GM21723 (cell line): ENCODE measurements around the gene NTSR1.

ENCODE experiments used
- ATAC-seq: cut with Tn5 transposase; IDR thresholded peaks from one replicate; pipeline ENCODE4 v1.9.1; 2021; ENCODE audit warnings: mild to moderate bottlenecking, moderate library complexity; ENCODE audit not compliant: unreplicated experiment

Gene NTSR1

DNA sequence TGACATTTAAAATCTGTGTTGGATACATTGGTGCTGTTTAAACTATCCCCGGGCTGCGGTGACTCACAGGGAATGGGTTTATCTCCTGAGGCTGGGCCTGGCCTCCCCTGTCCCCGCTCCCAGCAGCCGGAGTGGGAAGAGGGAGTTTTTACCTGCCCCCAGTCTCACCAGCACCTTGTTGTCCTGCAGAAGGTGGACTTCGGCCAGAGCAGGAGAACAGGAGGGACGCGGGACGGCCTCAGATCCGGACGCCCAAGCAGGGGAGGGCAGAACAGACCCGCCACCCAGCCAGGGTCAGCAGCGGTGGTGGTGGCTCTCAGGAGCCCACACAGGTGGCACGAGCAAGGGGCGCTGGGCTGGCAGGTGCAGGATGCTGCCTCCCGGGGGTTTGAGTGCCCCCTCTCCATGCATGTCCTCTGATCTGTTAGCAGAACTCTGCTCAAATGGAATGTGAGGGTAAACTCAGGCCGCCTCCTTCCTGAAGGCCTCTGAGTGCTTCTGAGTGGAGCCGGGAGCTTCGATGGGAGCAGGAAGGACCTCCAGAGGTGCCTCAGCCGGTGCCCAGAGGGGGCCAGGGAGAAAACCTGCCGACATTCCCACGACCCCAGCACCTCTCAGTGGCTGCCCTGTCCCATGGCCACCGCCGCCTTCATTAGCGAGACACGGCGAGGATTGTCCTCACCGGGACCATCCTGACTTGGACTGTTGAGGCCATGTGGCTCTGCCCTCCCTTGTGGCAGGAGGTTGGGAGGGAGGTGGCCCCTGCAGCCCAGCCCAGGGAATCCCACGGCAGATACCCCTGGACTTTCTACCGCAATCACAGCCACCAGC, 44.2 kb downstream of the NTSR1 start:
- ATAC-seq: no peak

- ATAC-seq: no peak
These were observed 45.0 kb downstream of the NTSR1 start for GRCh38 chr20:62753626-62754025.

GRCh38 chr20:62754122-62754990, 45.7 kb downstream of the NTSR1 start:
- ATAC-seq: no peak

GRCh38 chr20:62754991-62755356, 46.3 kb downstream of the NTSR1 start:
- ATAC-seq: no peak

GRCh38 chr20:62755817-62756724, 47.4 kb downstream of the NTSR1 start:
- ATAC-seq: no peak

DNA sequence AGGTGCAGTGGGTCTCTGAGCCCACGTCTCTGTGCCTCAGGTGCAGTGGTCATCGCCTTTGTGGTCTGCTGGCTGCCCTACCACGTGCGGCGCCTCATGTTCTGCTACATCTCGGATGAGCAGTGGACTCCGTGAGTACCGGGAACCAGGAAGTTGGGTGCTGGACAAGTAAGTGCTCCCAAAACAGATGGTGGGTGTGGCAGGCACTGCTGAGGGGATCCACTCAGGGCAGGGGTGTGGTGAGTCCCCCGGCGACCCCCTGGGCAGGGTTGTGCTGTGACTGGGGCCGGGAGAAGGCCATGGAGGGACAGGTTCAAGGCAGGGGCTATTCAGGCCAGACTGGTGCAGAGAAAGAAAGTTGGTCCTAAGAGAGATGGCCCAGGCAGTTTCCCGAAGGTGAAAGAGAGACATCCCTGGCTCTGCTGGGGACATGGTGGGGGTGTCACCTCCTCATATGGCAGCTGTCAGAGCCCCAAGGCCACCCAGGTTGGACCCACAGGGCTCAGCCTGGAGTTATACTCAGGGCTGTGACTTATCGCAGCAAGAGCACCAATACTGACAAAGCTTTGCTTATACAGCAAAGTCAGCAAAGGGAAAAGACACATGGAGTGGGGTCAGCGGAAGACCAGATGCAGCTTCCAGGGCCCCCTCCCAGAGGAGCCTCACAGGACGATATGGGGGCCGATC, 49.7 kb downstream of the NTSR1 start:
- no peak for ATAC-seq

GRCh38 chr20:62759981-62760431, 51.4 kb downstream of the NTSR1 start:
- ATAC-seq: no peak

- no peak for ATAC-seq
These were observed 51.8 kb downstream of the NTSR1 start for GRCh38 chr20:62760471-62760855.

GRCh38 chr20:62760856-62761758, 52.5 kb downstream of the NTSR1 start:
- ATAC-seq: no peak

DNA sequence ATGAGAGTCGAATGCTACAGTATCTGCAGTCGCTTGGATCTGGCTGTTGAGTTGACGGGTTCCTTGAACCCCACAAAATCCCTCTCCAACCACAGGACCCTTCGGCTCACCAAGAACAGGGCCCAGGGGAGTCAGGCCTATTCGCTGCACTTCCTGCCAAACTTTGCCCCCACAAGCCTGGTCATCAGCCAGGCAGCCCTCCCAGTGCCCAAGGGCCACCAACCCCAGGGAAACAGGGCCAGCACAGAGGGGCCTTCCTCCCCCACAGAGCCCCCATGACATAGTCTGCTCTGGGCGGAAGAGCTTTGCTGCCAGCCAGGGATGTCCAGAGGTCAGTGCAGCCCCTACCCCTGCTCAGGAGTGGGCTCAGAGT, 53.1 kb downstream of the NTSR1 start:
- no peak for ATAC-seq

DNA sequence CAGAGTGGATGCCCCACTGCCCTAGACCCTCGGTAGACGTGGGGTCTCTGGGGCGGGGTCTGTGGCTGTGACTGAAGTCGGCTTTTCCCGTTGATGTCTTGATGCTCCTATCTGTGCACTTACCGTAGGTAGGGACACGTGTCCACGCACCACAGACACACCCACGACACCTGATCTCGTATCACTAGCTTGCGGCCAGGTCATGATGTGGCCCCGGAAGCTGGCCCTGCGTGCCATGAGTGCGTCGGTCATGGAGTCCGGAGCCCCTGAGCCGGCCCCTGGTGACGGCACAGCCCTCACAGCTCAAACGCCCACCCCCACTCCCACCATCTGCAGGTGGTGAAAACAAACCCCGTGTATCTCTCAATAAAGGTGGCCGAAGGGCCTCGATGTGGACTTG, 53.7 kb downstream of the NTSR1 start:
- no peak for ATAC-seq

GRCh38 chr20:62762801-62763368, 54.2 kb downstream of the NTSR1 start:
- no peak for ATAC-seq

DNA sequence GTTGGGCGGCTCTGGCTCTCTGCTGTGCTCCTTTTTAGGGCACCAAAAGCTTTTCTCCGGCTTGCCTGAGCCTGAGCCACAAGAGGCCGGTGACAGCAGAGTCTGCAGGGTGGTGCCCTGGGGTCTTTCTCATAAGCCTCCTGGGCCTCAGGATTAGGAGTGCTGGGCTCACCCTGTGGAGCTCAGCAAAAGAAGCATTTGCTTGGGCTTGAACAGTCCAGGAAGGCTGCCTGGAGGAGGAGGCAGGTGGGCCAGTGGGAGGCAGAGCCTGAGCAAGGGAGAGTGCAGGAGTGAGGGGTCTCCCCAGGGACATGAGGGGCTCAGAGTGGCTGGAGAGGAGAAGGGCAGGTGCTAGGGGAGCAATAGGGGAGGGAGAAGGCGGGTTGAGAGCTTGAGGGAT, 54.8 kb downstream of the NTSR1 start:
- no peak for ATAC-seq

GRCh38 chr20:62764156-62764935, 55.7 kb downstream of the NTSR1 start:
- ATAC-seq: no peak

- ATAC-seq: no peak
These were observed 56.4 kb downstream of the NTSR1 start for GRCh38 chr20:62765021-62765420.

DNA sequence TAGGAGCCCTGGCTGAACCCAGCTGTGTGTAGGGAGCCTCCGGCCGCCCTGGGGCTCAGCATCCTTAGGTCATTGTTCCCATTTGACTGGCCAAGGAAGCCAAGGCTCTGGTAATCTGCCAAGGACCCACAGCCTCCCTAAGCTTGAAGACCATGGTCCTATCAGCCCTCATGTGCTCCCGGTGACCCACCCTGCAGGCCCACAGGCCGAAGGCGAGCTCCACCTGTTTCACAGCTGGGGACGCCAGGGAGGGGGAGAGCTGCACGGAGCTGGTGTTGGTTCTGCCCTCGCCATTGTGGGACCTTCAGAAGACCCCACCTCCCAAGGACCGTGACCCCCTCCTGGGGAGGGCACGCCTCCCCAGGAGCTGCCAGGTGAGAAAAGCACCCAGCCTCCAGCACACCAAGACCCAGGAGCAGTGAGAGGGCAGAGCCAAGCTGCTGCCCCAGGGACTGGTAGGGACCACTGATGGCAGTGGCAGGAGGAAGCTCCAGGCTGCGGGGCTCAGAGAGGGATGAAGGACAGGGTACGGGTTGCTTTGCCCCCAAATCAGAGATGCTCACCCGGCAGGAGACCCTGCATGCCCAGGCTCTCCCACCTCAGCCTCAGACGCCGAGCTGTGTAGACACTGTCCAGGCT, 56.9 kb downstream of the NTSR1 start:
- no peak for ATAC-seq

GRCh38 chr20:62766071-62766450, 57.4 kb downstream of the NTSR1 start:
- ATAC-seq: no peak

DNA sequence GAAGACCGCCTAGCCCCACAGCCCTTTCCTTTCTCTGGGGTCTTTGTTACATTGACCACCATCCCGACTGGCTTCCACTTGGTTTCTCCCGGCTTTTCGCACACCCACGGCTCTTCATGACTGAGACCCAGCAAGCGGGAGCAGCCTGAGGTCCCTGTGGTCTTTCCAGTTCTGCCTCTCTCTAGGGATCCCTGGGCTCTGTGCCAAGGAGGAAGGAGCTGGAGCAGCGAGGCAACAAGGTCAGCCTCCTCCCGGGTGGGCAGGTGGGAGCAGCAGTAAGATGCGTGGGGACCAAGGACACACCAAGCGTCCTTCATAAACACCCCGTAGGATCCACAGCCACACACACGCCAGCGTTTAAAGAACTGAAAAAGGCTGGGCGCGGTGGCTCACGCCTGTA, 58.1 kb downstream of the NTSR1 start:
- no peak for ATAC-seq
